ENCODE data around the gene FBLN2.

- TF ChIP-seq CTCF (IDR thresholded peaks at IDR 0.05; ENCODE audit: low read depth, low read length) (no peak), EZH2phosphoT487 (IDR thresholded peaks at IDR 0.05; ENCODE audit: low read depth) (no peak)
Measured at GRCh38 chr3:13524979-13525669, 23.8 kb upstream of the FBLN2 start.
